Measurements from ENCODE around the gene ABCA13.

DNA sequence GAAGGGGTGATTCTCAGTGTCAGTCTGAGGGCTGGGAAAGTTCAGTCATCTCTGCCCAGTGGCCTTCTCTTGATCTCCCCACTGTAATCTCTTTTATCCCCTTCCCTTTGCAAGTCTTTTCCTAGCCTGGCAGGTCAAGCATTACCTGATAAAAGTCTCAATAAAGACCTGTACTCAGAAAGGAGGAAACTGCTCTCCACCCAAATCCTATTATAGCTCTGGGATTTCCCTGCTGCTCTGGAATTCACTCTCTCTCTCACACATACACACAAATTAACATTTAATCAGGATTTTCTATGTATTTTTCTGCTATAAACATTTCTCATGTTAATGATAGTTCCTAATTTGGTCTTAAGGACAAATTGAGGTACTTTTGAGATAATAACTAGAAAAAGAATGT, 46.5 kb downstream of the ABCA13 start:
- TF ChIP-seq, protein P1, sequence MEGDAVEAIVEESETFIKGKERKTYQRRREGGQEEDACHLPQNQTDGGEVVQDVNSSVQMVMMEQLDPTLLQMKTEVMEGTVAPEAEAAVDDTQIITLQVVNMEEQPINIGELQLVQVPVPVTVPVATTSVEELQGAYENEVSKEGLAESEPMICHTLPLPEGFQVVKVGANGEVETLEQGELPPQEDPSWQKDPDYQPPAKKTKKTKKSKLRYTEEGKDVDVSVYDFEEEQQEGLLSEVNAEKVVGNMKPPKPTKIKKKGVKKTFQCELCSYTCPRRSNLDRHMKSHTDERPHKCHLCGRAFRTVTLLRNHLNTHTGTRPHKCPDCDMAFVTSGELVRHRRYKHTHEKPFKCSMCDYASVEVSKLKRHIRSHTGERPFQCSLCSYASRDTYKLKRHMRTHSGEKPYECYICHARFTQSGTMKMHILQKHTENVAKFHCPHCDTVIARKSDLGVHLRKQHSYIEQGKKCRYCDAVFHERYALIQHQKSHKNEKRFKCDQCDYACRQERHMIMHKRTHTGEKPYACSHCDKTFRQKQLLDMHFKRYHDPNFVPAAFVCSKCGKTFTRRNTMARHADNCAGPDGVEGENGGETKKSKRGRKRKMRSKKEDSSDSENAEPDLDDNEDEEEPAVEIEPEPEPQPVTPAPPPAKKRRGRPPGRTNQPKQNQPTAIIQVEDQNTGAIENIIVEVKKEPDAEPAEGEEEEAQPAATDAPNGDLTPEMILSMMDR (IDR thresholded peaks at IDR 0.05; ENCODE audit: insufficient read depth, low read depth, low read length): no peak
- TF ChIP-seq EZH2 (IDR thresholded peaks at IDR 0.05; ENCODE audit: insufficient read depth, low read length): no peak
